CD1c-positive myeloid dendritic cell (primary cell): ENCODE results near the gene SLC22A6.
"Not testable (repeated sequence)": the region's sequence is repeated elsewhere in the genome, so short reads cannot be mapped to it uniquely, and the experiment has no call there.

Experiments
- DNase-seq: peaks from one replicate; pipeline ENCODE4 v3.0.0-alpha.2; 2016; ENCODE audit errors: extremely low spot score

Gene SLC22A6

GRCh38 chr11:62985041-62985750 is 429 bp upstream of the SLC22A6 start:
- no peak for DNase-seq

GRCh38 chr11:62983536-62984199 is 1.1 kb downstream of the SLC22A6 start:
- no peak for DNase-seq

DNA sequence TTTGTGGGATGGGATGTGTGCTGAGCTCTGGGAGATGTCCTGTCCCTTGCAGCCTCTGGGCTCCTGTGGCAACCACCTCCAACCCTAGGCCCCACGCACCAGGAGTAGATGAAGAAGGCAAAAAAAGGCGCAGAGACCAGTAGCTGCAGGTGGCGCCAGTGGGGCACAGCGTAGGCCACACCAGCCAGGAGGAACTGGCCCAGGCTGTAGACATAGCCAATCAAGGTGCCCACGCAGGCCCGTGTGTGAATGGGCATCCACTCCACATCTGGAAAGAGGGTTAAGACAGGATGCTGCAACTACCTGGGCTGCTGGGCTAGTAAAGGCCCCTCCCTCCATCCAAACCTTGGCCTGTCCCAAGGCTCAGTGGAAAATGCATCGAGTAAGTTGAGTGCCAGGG is 3.0 kb downstream of the SLC22A6 start:
- DNase-seq: no peak

DNA sequence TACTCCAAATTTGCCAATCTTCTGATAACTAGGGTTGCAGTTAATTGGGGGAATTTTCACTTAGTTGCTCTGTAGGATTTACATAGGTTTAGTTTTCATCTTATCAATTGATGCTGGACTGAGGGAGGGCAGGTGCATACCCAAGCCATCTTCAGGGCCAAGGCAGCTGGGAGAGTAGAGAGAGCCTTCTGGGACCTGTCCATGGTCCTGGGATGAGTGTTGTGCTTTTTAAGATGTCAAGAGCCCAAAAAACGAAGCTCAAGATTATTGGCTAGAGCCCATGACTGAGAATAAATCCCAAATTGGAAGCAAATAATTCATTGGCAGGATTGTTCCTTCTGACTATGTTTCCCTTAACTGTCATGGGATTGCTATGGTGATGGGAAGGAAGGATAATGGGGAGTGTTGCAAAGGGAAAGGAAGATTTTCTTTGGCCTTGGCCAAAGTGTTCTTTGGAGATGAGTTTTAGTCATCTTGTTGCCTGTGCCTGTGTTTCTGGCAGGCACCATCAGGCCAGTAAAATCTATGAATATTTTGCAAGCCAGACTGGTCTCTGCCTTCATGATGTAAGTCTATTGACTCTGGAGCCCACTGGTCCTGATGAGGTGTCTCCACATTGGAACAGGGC is 4.5 kb downstream of the SLC22A6 start:
- DNase-seq: no peak

GRCh38 chr11:62976109-62976508 is 8.7 kb downstream of the SLC22A6 start:
- DNase-seq: no peak

- DNase-seq: no peak
Observed at GRCh38 chr11:62974848-62975522, 9.8 kb downstream of the SLC22A6 start.

GRCh38 chr11:62965574-62965973 is 19.2 kb downstream of the SLC22A6 start:
- no peak for DNase-seq

DNA sequence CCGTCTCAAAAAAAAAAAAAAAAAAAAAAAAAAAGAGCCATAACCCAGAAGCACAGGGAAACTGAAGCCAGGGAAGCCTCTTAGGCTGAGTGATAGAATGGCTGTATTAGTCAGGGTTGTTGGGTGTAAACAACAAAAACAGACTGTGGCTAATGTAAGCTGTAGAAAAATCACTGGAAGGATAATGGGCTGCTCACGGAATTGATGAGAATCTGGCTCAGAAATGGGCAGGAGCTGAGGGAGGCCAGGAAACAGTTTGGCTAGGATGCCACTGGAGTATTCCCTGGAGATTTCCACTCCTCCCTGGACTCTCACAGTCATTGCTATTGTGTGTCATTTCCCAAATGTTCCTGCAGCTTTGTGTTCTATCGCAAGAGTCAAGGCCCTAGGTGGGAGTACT is 22.4 kb downstream of the SLC22A6 start:
- no peak for DNase-seq

- no peak for DNase-seq
Observed at GRCh38 chr11:62961017-62961570, 23.7 kb downstream of the SLC22A6 start.

DNA sequence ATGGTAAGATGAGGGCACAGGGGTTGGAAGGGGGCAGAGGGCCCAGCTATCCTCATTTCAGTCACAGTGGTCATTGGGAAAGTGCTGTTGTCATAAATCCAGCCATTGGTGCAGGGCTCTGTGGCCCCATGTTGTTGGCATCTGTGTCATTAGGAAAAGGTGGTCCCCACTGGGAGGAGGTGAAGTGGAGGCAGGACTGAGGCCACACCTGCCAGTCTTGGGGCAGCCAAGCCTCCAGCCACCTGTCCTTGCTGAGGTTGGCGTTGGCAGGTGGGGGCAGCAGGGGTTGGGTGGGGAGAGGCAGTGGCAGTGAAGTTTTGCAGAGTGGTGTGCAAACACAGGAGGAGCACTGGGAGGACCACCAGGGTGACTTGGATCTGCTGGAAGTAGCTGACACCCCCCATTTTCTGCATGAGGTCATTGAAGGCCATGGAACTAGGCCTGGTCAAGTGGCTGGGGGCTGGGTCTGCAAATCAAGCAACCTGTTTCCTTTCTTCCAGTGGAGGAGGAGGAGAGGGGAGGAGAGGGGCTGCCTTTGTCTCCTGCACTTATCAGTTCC is 25.3 kb downstream of the SLC22A6 start:
- no peak for DNase-seq

GRCh38 chr11:62958547-62959421 is 26.0 kb downstream of the SLC22A6 start:
- DNase-seq: no peak

- no peak for DNase-seq
Observed at GRCh38 chr11:62957147-62957546, 27.6 kb downstream of the SLC22A6 start.

GRCh38 chr11:62954478-62954877 is 30.3 kb downstream of the SLC22A6 start:
- DNase-seq: no peak

- no peak for DNase-seq
Observed at GRCh38 chr11:62953811-62954210, 31.0 kb downstream of the SLC22A6 start.

DNA sequence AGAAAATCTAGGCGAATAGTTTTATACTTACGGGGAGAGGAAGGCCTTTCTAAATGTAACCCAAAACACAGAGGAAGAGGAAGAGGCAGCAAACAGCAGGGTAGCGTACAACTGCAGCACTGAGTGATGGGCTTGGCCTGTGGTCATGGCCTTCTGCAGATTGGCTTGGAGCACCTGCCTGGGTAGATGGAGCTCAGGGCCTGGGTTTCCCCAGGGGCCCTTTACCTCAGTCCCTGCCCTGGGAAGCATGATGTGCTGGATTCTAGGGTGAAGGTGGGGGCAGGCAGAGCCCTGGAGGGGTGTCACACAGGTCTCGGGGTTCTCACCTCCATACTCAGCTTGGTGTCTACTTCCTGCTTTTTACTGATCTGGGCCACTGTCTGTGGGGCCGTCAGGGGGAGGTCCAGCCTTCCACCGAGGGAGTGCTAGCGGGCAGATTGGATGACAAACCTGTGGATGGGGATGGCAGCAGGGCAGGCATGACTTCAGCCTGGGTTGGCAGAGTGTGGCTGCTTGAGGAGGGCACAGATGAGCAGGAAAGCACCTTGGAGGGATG is 35.9 kb downstream of the SLC22A6 start:
- DNase-seq: no peak

- DNase-seq: not testable (repeated sequence)
Observed at GRCh38 chr11:62945538-62945937, 39.2 kb downstream of the SLC22A6 start.

DNA sequence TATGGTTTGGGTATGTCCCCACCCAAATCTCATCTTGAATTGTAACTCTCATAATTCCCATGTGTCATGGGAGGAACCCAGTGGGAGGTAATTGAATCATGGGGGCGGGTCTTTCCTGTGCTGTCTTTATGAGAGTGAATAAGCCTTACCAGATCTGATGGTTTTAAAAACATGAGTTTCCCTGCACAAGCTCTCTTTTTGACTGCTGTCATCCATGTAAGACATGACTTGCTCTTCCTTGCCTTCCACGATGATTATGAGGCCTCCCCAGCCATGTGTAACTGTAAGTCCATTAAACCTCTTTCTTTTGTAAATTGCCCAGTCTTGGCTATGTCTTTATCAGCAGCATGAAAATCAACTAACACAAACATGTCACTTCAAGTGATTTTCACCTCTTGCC is 47.2 kb downstream of the SLC22A6 start:
- DNase-seq: not testable (repeated sequence)

DNA sequence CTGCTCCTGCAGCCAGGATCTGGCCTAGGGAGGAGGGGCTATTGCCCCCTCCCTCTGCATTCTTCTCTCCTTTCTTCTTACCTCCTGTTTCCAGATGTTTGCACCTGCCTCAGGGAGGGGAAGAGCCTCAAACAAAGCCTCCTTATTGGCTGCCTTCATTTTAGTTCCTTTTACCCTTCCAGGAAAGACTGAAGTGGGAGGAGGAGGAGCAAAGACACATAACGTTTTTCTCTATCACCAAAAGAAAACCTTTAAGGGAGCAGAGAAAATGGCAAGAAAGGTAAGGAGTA is 50.3 kb downstream of the SLC22A6 start:
- no peak for DNase-seq

DNA sequence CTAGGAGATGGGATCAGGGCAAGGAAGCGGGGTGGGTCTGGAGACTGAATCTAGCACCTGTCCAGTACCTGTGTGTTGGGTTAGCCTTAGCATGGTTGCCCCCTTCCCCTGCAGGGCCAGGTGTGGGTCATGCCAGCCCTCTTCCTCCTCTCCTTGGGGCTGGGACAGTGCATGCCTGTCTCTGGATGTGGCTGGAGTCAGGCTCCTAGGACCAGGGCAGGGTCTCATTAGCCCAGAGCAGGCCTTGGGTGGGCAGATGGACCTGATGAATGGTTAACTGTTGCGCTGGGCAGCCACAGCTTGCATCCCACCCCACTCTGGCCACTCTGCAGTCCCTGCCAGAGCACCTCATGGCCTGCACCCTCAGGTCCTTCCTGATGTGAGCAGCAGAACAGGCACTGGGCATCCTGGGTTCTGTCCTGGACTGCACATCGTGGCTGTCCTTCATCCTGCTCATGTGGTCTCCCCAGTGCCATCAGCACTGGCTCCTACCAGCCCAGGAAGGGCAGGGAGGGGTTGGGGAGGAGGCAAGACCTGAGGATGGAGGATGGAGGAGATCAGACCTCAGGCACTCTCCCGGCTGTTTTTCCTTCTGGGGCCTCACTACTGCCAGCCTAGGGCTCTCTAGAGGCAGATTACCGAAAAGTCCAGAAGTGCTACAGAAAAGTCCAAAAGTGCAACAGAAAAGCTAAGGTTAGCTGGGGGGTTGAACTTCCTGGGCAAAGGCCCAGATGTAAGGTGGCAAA is 50.8 kb downstream of the SLC22A6 start:
- DNase-seq: no peak

DNA sequence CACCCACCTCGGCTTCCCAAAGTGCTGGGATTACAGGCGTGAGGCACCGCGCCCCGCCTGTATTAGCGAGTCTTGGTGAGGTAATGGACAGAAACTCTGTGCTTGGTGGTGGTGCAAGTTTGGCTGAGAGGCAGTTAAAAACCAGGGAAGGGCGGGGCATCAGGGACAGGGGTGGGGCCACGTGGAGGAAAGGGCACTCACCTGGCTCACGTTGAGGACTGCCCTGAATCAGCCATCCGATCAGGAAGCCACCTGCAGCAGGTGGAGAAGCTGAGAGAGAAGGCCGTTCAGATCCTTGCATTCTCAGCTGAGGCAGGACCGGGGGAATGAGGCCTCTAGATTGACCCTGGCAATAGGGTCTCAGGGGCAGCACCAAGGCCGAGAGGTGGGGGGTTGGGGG is 51.5 kb downstream of the SLC22A6 start:
- DNase-seq: no peak
